Lung (tissue), 12 donors: ENCODE results near the gene MYH2. TPM values are rescaled to one million over a fixed set of nuclear protein-coding genes. Genes with fewer than 3 reads are reported as not detected.

Experiments
- ATAC-seq: fragments of 200-7000 bp; cut with Tn5 transposase; one replicate; pipeline ENCODE4 v1.9.1; 2020; ENCODE audit warnings: moderate number of reproducible peaks; ENCODE audit not compliant: insufficient read depth, low FRiP score
- DNase-seq, 3 donors: peaks; one replicate each; pipeline ENCODE4 v3.0.0-alpha.2; 2013 to 2017
- H3K27ac ChIP-seq, 2 donors: one replicate each; pipeline ENCODE4 v1.5.1; 2013; ENCODE audit warnings: mild to moderate bottlenecking in 2 of 2, moderate library complexity in 2 of 2, control low read depth in 1 of 2, inconsistent platforms in 1 of 2, low read depth in 1 of 2, low read length in 1 of 2
- H3K27me3 ChIP-seq, 3 donors: one replicate each; pipeline ENCODE4 v1.5.1; 2013; ENCODE audit warnings: low read length in 2 of 3; ENCODE audit not compliant: control insufficient read depth in 3 of 3, insufficient read depth in 3 of 3
- H3K36me3 ChIP-seq, 4 donors: one replicate each; pipeline ENCODE4 v1.5.1; 2013; ENCODE audit warnings: low read length in 4 of 4, mild to moderate bottlenecking in 1 of 4, moderate library complexity in 1 of 4; ENCODE audit not compliant: control insufficient read depth in 4 of 4, insufficient read depth in 4 of 4
- H3K4me1 ChIP-seq, 5 donors: one replicate each; pipeline ENCODE4 v1.5.1; 2013; ENCODE audit warnings: low read length in 5 of 5, mild to moderate bottlenecking in 2 of 5, moderate library complexity in 1 of 5; ENCODE audit not compliant: control insufficient read depth in 5 of 5, insufficient read depth in 5 of 5
- H3K4me3 ChIP-seq: one replicate; pipeline ENCODE4 v1.5.1; 2013; ENCODE audit warnings: mild to moderate bottlenecking, control low read depth, moderate library complexity
- H3K9ac ChIP-seq, 2 donors: one replicate each; pipeline ENCODE4 v1.5.1; 2013; ENCODE audit warnings: low read length in 2 of 2, control low read depth in 1 of 2; ENCODE audit not compliant: insufficient read depth in 1 of 2
- H3K9me3 ChIP-seq, 4 donors: one replicate each; pipeline ENCODE4 v1.5.1; 2013; ENCODE audit warnings: low read length in 3 of 4, mild to moderate bottlenecking in 1 of 4, moderate library complexity in 1 of 4; ENCODE audit not compliant: control insufficient read depth in 4 of 4, insufficient read depth in 3 of 4
- CTCF ChIP-seq: IDR thresholded peaks from 2 replicates; pipeline ENCODE4 v1.5.1; 2012; ENCODE audit warnings: mild to moderate bottlenecking; ENCODE audit errors: control extremely low read depth, extremely low read depth
- WGBS, 2 donors: extraction: QIAGEN DNeasy Blood & Tissue Kit; methylation state at CpG; one replicate each; pipeline ENCODE4 v1.1.7; 2013; 5-methylcytosine and 5-hydroxymethylcytosine counted together
- polyA plus RNA-seq, 2 donors: library from polyadenylated mRNA; stranded (reverse); fragments of 200-250 nt; gene quantifications; one replicate each; pipeline ENCODE4 v1.2.1, GENCODE V29; 2013
- total RNA-seq, 2 donors: library from RNA; depleted of rRNA in 1 of 2; stranded (reverse); fragments of >200 nt in 1 of 2; gene quantifications; one replicate each; pipeline ENCODE4 v1.2.1, GENCODE V29; 2014 to 2021
- donor health status: control.
- donor health status: control.
- donor health status: Bipolar disorder and iron deficiency.
- donor health status: healthy.
- donor health status: DM: yes; HTN: yes; CAD: no.

Gene MYH2
- total and polyA plus RNA-seq, 4 donors: 0.02 TPM; not detected in 2

GRCh38 chr17:10474536-10474935, 74.9 kb downstream of the MYH2 start:
- ATAC-seq: no peak
- TF ChIP-seq CTCF: no peak

GRCh38 chr17:10471858-10472257, 77.6 kb downstream of the MYH2 start:
- H3K27ac ChIP-seq: no peak overlapping the region
- no peaks in the 10 kb centered on the region for H3K9me3 ChIP-seq
- DNase-seq (no peak), ATAC-seq (no peak)
- no peak overlapping the region for H3K4me3 ChIP-seq
- H3K9ac ChIP-seq: no peak overlapping the region
- H3K36me3 ChIP-seq: no peaks in the 10 kb centered on the region
- WGBS, 2 donors: 93 to 96% methylated on average over 1 of the region's 1 CpG
- no peak for TF ChIP-seq CTCF
- no peaks in the 10 kb centered on the region for H3K4me1 ChIP-seq
- H3K27me3 ChIP-seq: no peaks in the 10 kb centered on the region

More at GRCh38 chr17:10474536-10474935, 74.9 kb downstream of the MYH2 start:
- Histone ChIP-seq H3K4me3 (no peak overlapping the region), H3K27me3 (peaks cover 0 to 9% (median 0%) of the 10 kb centered on the region in 3 donors), H3K27ac (no peak overlapping the region), H3K9ac (no peak overlapping the region), H3K4me1 (no peaks in the 10 kb centered on the region), H3K36me3 (no peaks in the 10 kb centered on the region), H3K9me3 (no peaks in the 10 kb centered on the region)
- no peak for DNase-seq
- WGBS, 2 donors: 80 to 85% methylated on average over 4 of the region's 4 CpGs

Other genes starting within 250 kb of the MYH2 start
- not detected for gene MYH13, start 176.7 kb downstream of the MYH2 start, total RNA-seq
- gene MYH13, start 176.7 kb downstream of the MYH2 start, polyA plus RNA-seq: under 1 TPM in 1 of 2 donors, not detected in 1; 0.02 TPM
- gene MYH8, start 127.7 kb downstream of the MYH2 start, total RNA-seq: under 1 TPM in 1 of 2 donors, not detected in 1; 0.03 TPM
- not detected for gene MYH8, start 127.7 kb downstream of the MYH2 start, polyA plus RNA-seq
- not detected for gene MYH4, start 80.1 kb downstream of the MYH2 start, total RNA-seq
- gene MYH4, start 80.1 kb downstream of the MYH2 start, polyA plus RNA-seq: not detected
- not detected for gene MYH1, start 31.1 kb downstream of the MYH2 start, total RNA-seq
- gene MYH1, start 31.1 kb downstream of the MYH2 start, polyA plus RNA-seq: under 1 TPM; 0.02 TPM
- gene MYH3, start 107.7 kb upstream of the MYH2 start, total RNA-seq: 1 to 10 TPM; 1.0 to 1.7 TPM
- 1 to 10 TPM; 1.7 to 2.8 TPM for gene MYH3, start 107.7 kb upstream of the MYH2 start, polyA plus RNA-seq
- gene SCO1, start 147.9 kb upstream of the MYH2 start, total RNA-seq: 10 to 100 TPM; 29.6 to 30.5 TPM
- gene SCO1, start 147.9 kb upstream of the MYH2 start, polyA plus RNA-seq: 10 to 100 TPM in 1 of 2 donors, 1 to 10 TPM in 1; 5.9 to 21.4 TPM
- gene ADPRM, start 147.9 kb upstream of the MYH2 start, total RNA-seq: 10 to 100 TPM in 1 of 2 donors, 1 to 10 TPM in 1; 5.5 to 13.9 TPM
- gene ADPRM, start 147.9 kb upstream of the MYH2 start, polyA plus RNA-seq: 10 to 100 TPM in 1 of 2 donors, 1 to 10 TPM in 1; 5.0 to 10.4 TPM
- 10 to 100 TPM in 1 of 2 donors, 1 to 10 TPM in 1; 2.8 to 13.8 TPM for gene TMEM220, start 180.4 kb upstream of the MYH2 start, total RNA-seq
- 10 to 100 TPM in 1 of 2 donors, 1 to 10 TPM in 1; 3.7 to 10.5 TPM for gene TMEM220, start 180.4 kb upstream of the MYH2 start, polyA plus RNA-seq